SK-N-SH (cell line): ENCODE data around the gene TNFRSF21. TPM values are rescaled to one million over a fixed set of nuclear protein-coding genes. Genes with fewer than 3 reads are reported as not detected.
A peak's percentile ranks its signal among the peaks of the same experiment; 100 is the strongest.

Experiments
- CTCF ChIA-PET: fragments of 300-600, 350-600 bp; formaldehyde crosslinking; extraction: SDS; loops from one replicate; lab custom pipeline; 2021; lab: Yijun Ruan, JAX
- POLR2A ChIA-PET: fragments of 350-600 bp; sonication (Branson Sonifier 250); formaldehyde crosslinking; extraction: SDS; loops from one replicate; lab custom pipeline; 2020; ENCODE audit warnings: antibody characterized with exemption, inconsistent platforms; lab: Yijun Ruan, JAX
- DNase-seq: peaks from one replicate; pipeline ENCODE4 v3.0.0; 2012
- H2AFZ ChIP-seq: fragments of 200-600 bp; sonication (generic); 2 replicates; pipeline ENCODE4 v1.8.1; 2016; ENCODE audit warnings: antibody characterized with exemption, mild to moderate bottlenecking, low read depth
- H3F3A ChIP-seq: fragments of 200-600 bp; sonication (generic); replicated peaks from 2 replicates; pipeline ENCODE3; 2016; ENCODE audit warnings: antibody characterized with exemption, mild to moderate bottlenecking; ENCODE audit not compliant: insufficient read depth
- H3K27ac ChIP-seq, 2 experiments: fragments of 200-500 bp in 1 of 2; fragments of 200-600 bp in 1 of 2; sonication (Bioruptor generic) in 1 of 2; sonication (generic), shearing (Covaris generic) in 1 of 2; 2 replicates each; pipeline versions ENCODE4 v1.5.1 to v1.6.1; 2014 to 2016; ENCODE audit warnings: low read depth in 2 of 2, inconsistent platforms in 1 of 2, low read length in 1 of 2, mild to moderate bottlenecking in 1 of 2, mixed read lengths in 1 of 2
- H3K27me3 ChIP-seq: fragments of 200-600 bp; sonication (generic), shearing (Covaris generic); 2 replicates; pipeline ENCODE4 v1.6.1; 2016; ENCODE audit warnings: mixed run types; ENCODE audit not compliant: insufficient read depth
- H3K36me3 ChIP-seq, 2 experiments: fragments of 200-500 bp in 1 of 2; fragments of 200-600 bp in 1 of 2; sonication (Bioruptor generic) in 1 of 2; sonication (generic) in 1 of 2; replicated peaks in 1 of 2; 2 replicates each; pipeline versions ENCODE3 to v1.5.1; 2014 to 2016; ENCODE audit warnings: low read length in 1 of 2, mild to moderate bottlenecking in 1 of 2; ENCODE audit not compliant: insufficient read depth in 2 of 2, control insufficient read depth in 1 of 2
- H3K4me1 ChIP-seq, 2 experiments: fragments of 200-500 bp in 1 of 2; fragments of 200-600 bp in 1 of 2; sonication (Bioruptor generic) in 1 of 2; sonication (generic), shearing (Covaris generic) in 1 of 2; 2 replicates each; pipeline versions ENCODE4 v1.5.1 to v1.6.1; 2014 to 2016; ENCODE audit warnings: low read depth in 1 of 2, low read length in 1 of 2, mixed run types in 1 of 2; ENCODE audit not compliant: insufficient read depth in 2 of 2, control insufficient read depth in 1 of 2
- H3K4me2 ChIP-seq: fragments of 200-600 bp; sonication (generic), shearing (Covaris generic); 2 replicates; pipeline ENCODE4 v1.6.1; 2017; ENCODE audit warnings: mixed run types
- H3K4me3 ChIP-seq, 2 experiments: fragments of 200-500 bp in 1 of 2; fragments of 200-600 bp in 1 of 2; sonication (Bioruptor generic) in 1 of 2; sonication (generic), shearing (Covaris generic) in 1 of 2; 2 replicates each; pipeline versions ENCODE4 v1.5.1 to v1.8.1; 2014 to 2016; ENCODE audit warnings: low read depth in 2 of 2, inconsistent platforms in 1 of 2, low read length in 1 of 2, mild to moderate bottlenecking in 1 of 2, mixed read lengths in 1 of 2, moderate library complexity in 1 of 2
- H3K79me2 ChIP-seq: fragments of 200-600 bp; sonication (generic); 2 replicates; pipeline ENCODE4 v1.8.1; 2017; ENCODE audit warnings: mild to moderate bottlenecking; ENCODE audit not compliant: insufficient read depth
- H3K9ac ChIP-seq: fragments of 200-600 bp; sonication (generic); 2 replicates; pipeline ENCODE4 v1.6.1; 2017; ENCODE audit warnings: mixed run types
- H3K9me2 ChIP-seq: fragments of 200-600 bp; sonication (generic); 2 replicates; pipeline ENCODE4 v1.6.1; 2017; ENCODE audit warnings: mixed run types
- H3K9me3 ChIP-seq: fragments of 200-600 bp; sonication (generic); 2 replicates; pipeline ENCODE4 v1.6.1; 2017; ENCODE audit warnings: mixed run types, mild to moderate bottlenecking, moderate library complexity
- H4K20me1 ChIP-seq: fragments of 200-600 bp; sonication (generic); 2 replicates; pipeline ENCODE4 v1.6.1; 2017; ENCODE audit warnings: mild to moderate bottlenecking, mixed run types; ENCODE audit not compliant: insufficient read depth
- CHD2 ChIP-seq: fragments of 150-350 bp; IDR thresholded peaks from 2 replicates; pipeline ENCODE4 v1.6.1; 2018; ENCODE audit warnings: low read length; ENCODE audit not compliant: partially characterized antibody
- EP300 ChIP-seq, 2 experiments: IDR thresholded peaks; 2 replicates each; pipeline versions ENCODE4 v1.4.0 to v1.6.1; 2012; ENCODE audit warnings: borderline replicate concordance in 1 of 2, low read depth in 1 of 2, low read length in 1 of 2
- FOXJ3 ChIP-seq: sonication (generic); formaldehyde crosslinking; IDR thresholded peaks from 2 replicates; pipeline ENCODE4 v1.5.1; 2020; ENCODE audit warnings: mild to moderate bottlenecking, missing genetic modification reagents
- GATA2 ChIP-seq: sonication (generic); formaldehyde crosslinking; IDR thresholded peaks from 2 replicates; pipeline ENCODE4 v1.5.0; 2020; ENCODE audit warnings: mild to moderate bottlenecking, missing genetic modification reagents
- JUND ChIP-seq: IDR thresholded peaks from 2 replicates; pipeline ENCODE4 v1.4.0; 2012
- POLR2AphosphoS5 ChIP-seq: IDR thresholded peaks from 2 replicates; pipeline ENCODE4 v1.6.1; 2012; ENCODE audit warnings: low read depth, low read length
- RAD21 ChIP-seq: IDR thresholded peaks from 2 replicates; pipeline ENCODE4 v1.6.1; 2012; ENCODE audit warnings: mild to moderate bottlenecking, low read length
- REST ChIP-seq: IDR thresholded peaks from 2 replicates; pipeline ENCODE4 v1.6.1; 2012; ENCODE audit warnings: mild to moderate bottlenecking, low read depth, low read length, moderate library complexity
- RFX5 ChIP-seq: IDR thresholded peaks from 2 replicates; pipeline ENCODE4 v1.6.1; 2012; ENCODE audit warnings: mild to moderate bottlenecking, improper control_type of control experiment, low read length
- RXRA ChIP-seq: IDR thresholded peaks from 2 replicates; pipeline ENCODE4 v1.4.0; 2012; ENCODE audit warnings: low read depth, mild to moderate bottlenecking, borderline replicate concordance
- SIN3A ChIP-seq: IDR thresholded peaks from 2 replicates; pipeline ENCODE4 v1.6.1; 2012; ENCODE audit warnings: low read depth, mild to moderate bottlenecking, low read length, moderate library complexity, borderline replicate concordance
- SMC3 ChIP-seq: IDR thresholded peaks from 2 replicates; pipeline ENCODE4 v1.6.1; 2012; ENCODE audit warnings: low read depth, low read length, improper control_type of control experiment
- TCF12 ChIP-seq: IDR thresholded peaks from 2 replicates; pipeline ENCODE4 v1.4.0; 2012
- YY1 ChIP-seq: IDR thresholded peaks from 2 replicates; pipeline ENCODE4 v1.4.0; 2012; ENCODE audit warnings: low read depth, mild to moderate bottlenecking
- WGBS: methylation state at CpG from one replicate; pipeline ENCODE4 v1.1.6; 2017; ENCODE audit warnings: low lambda C conversion rate; 5-methylcytosine and 5-hydroxymethylcytosine counted together
- polyA plus RNA-seq, 3 experiments: library from polyadenylated mRNA; depleted of rRNA; stranded (reverse); fragments of >200 nt; gene quantifications; 2 replicates each; pipeline ENCODE4 v1.2.3, GENCODE V29; 2012
- TF ChIP-seq, protein P1 (sequence below): IDR thresholded peaks from 2 replicates; pipeline ENCODE4 v1.4.0; 2012; ENCODE audit warnings: low read depth, borderline replicate concordance
- TF ChIP-seq, protein P2 (sequence below): IDR thresholded peaks from 2 replicates; pipeline ENCODE4 v1.4.0; 2012; ENCODE audit warnings: low read depth

Gene TNFRSF21
- polyA plus RNA-seq, 1 of the 3 experiments (the other 2 are of a cell fraction): 9.2 TPM

DNA sequence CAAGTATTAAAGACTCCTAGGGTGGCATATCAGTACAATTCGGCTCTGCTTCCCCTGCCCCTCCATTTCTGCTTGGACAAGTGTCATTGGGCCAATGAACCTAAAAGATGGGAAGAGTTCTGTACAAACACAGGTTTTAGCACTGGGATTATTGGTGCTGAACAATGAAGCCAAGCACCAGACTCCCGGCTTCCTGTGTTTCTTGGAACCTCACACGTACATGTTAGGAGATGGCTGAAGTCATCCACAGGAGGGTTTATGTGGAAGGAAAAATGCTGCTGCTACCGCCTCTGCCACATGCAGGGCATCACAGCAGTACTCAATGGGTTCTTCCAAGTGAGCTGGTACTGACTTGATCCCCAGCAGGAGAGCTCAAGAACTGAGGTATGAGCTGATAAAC is 49.7 kb downstream of the TNFRSF21 start:
- no peaks in the 10 kb centered on the region for H3K4me1 ChIP-seq
- 90% methylated on average over 4 of the region's 4 CpGs for WGBS
- no peak overlapping the region for H3K4me3 ChIP-seq
- H3K9me3 ChIP-seq: no peaks in the 10 kb centered on the region
- TF ChIP-seq GATA2 (no peak), CHD2 (no peak), REST (no peak), JUND (no peak), RXRA (no peak), TCF12 (no peak), SIN3A (no peak), FOXJ3 (CRISPR knock-in tag) (no peak), POLR2AphosphoS5 (no peak)
- TF ChIP-seq, protein P1, sequence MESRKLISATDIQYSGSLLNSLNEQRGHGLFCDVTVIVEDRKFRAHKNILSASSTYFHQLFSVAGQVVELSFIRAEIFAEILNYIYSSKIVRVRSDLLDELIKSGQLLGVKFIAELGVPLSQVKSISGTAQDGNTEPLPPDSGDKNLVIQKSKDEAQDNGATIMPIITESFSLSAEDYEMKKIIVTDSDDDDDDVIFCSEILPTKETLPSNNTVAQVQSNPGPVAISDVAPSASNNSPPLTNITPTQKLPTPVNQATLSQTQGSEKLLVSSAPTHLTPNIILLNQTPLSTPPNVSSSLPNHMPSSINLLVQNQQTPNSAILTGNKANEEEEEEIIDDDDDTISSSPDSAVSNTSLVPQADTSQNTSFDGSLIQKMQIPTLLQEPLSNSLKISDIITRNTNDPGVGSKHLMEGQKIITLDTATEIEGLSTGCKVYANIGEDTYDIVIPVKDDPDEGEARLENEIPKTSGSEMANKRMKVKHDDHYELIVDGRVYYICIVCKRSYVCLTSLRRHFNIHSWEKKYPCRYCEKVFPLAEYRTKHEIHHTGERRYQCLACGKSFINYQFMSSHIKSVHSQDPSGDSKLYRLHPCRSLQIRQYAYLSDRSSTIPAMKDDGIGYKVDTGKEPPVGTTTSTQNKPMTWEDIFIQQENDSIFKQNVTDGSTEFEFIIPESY: no peak
- TF ChIP-seq, all 33 proteins: peak for 0
- H3K79me2 ChIP-seq: no peaks in the 10 kb centered on the region
- no peaks in the 10 kb centered on the region for H3K27me3 ChIP-seq
- CTCF ChIA-PET: no interaction called here
- no peaks in the 10 kb centered on the region for H4K20me1 ChIP-seq
- DNase-seq: no peak
- H3K27ac ChIP-seq: no peak overlapping the region
- no peaks in the 10 kb centered on the region for H3K9me2 ChIP-seq
- H3K9ac ChIP-seq: no peak overlapping the region
- POLR2A ChIA-PET: no interaction called here
- no peak overlapping the region for H3K4me2 ChIP-seq
- H2AFZ ChIP-seq: no peak overlapping the region
- H3F3A ChIP-seq: no peaks in the 10 kb centered on the region
- H3K36me3 ChIP-seq: no peaks in the 10 kb centered on the region

- H3K27ac ChIP-seq: no peak overlapping the region
- no peaks in the 10 kb centered on the region for H3K9me3 ChIP-seq
- CTCF ChIA-PET: interaction anchor here (1.0 kb wide), 1 partner anchor 51 kb away, joined by 3 read pairs; the partner anchor contains the start of gene TNFRSF21
- no peak overlapping the region for H2AFZ ChIP-seq
- POLR2A ChIA-PET: no interaction called here
- DNase-seq: peak; percentile 10
- no peaks in the 10 kb centered on the region for H3K36me3 ChIP-seq
- no peak overlapping the region for H3K4me3 ChIP-seq
- H3K79me2 ChIP-seq: no peaks in the 10 kb centered on the region
- H3K9ac ChIP-seq: no peak overlapping the region
- WGBS: 43% methylated on average over 3 of the region's 3 CpGs
- no peaks in the 10 kb centered on the region for H3F3A ChIP-seq
- no peaks in the 10 kb centered on the region for H3K9me2 ChIP-seq
- H4K20me1 ChIP-seq: no peaks in the 10 kb centered on the region
- H3K4me1 ChIP-seq: no peaks in the 10 kb centered on the region
- no peak overlapping the region for H3K4me2 ChIP-seq
- TF ChIP-seq SMC3 (no peak), YY1 (no peak), EP300 (IDR thresholded peaks at IDR 0.05; ENCODE audit: borderline replicate concordance in 1 of 2, low read depth in 1 of 2, low read length in 1 of 2) (no peak), REST (no peak), RFX5 (no peak), GATA2 (no peak), CHD2 (no peak), RAD21 (no peak), SIN3A (no peak)
- TF ChIP-seq, protein P2, sequence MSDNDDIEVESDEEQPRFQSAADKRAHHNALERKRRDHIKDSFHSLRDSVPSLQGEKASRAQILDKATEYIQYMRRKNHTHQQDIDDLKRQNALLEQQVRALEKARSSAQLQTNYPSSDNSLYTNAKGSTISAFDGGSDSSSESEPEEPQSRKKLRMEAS: no peak
- TF ChIP-seq, all 33 proteins: peak for 0
- no peaks in the 10 kb centered on the region for H3K27me3 ChIP-seq
These were observed 50.9 kb downstream of the TNFRSF21 start for GRCh38 chr6:47258724-47259347.
